Measurements from ENCODE around the gene FOXL2. TPM values are rescaled to one million over a fixed set of nuclear protein-coding genes. Genes with fewer than 3 reads are reported as not detected.
A peak's percentile ranks its signal among the peaks of the same experiment; 100 is the strongest.

The FOXL2 gene
- total RNA-seq, 1 experiment from 2014 or later = not detected

GRCh38 chr3:138913766-138914165, 33.2 kb downstream of the FOXL2 start:
- Histone ChIP-seq H3K36me3 (ENCODE audit: low read depth) (no peaks in the 10 kb centered on the region), H3K4me3 (no peak overlapping the region), H3F3A (ENCODE audit: insufficient read depth, low read depth) (peaks cover 22% of the 10 kb centered on the region), H3K4me2 (no peak overlapping the region), H2AFZ (no peak overlapping the region), H3K9me2 (ENCODE audit: insufficient read depth) (no peaks in the 10 kb centered on the region), H3K27ac (no peak overlapping the region), H3K79me2 (ENCODE audit: low read depth) (no peaks in the 10 kb centered on the region), H3K4me1 (replicated peaks; ENCODE audit: insufficient read depth) (peaks cover 48% of the 10 kb centered on the region), H4K20me1 (ENCODE audit: insufficient read depth) (no peaks in the 10 kb centered on the region), H3K27me3 (ENCODE audit: insufficient read depth, low read depth) (no peaks in the 10 kb centered on the region), H3K9me3 (ENCODE audit: insufficient read depth, low read depth) (no peaks in the 10 kb centered on the region)
- CTCF ChIA-PET = interaction anchor here (0.7 to 1.1 kb wide), 4 partner anchors 8 to 285 kb away, joined by 3 to 7 read pairs (median 4); no protein-coding TSS in a partner anchor
- no TSS peak for BruUV-seq (replicated peaks)
- no peak for DNase-seq
- no peak for TF ChIP-seq CTCF (conservative IDR thresholded peaks at IDR 0.05)
- no peak for TF ChIP-seq EZH2 (IDR thresholded peaks at IDR 0.05; ENCODE audit: low read depth)
- POLR2A ChIA-PET (ENCODE audit: unreplicated experiment) = no interaction called here
- intact Hi-C loops (cut with micrococcal nuclease; ENCODE audit: unreplicated experiment) = loop anchor here (2.0 kb wide), 1 partner anchor 139 kb away; no protein-coding TSS in a partner anchor

- BruUV-seq (replicated peaks) = no TSS peak
- Histone ChIP-seq H3K4me1 (replicated peaks; ENCODE audit: insufficient read depth) (peaks cover 45% of the 10 kb centered on the region), H3F3A (ENCODE audit: insufficient read depth, low read depth) (peaks cover 22% of the 10 kb centered on the region), H3K27me3 (ENCODE audit: insufficient read depth, low read depth) (no peaks in the 10 kb centered on the region), H3K9me2 (ENCODE audit: insufficient read depth) (no peaks in the 10 kb centered on the region), H2AFZ (no peak overlapping the region), H3K4me3 (no peak overlapping the region), H3K27ac (no peak overlapping the region), H3K36me3 (ENCODE audit: low read depth) (no peaks in the 10 kb centered on the region), H3K9me3 (ENCODE audit: insufficient read depth, low read depth) (no peaks in the 10 kb centered on the region), H3K79me2 (ENCODE audit: low read depth) (no peaks in the 10 kb centered on the region), H3K4me2 (peak overlapping the region; percentile 52; the same call in 1 of the 2 replicates), H4K20me1 (ENCODE audit: insufficient read depth) (no peaks in the 10 kb centered on the region)
- TF ChIP-seq EZH2 (IDR thresholded peaks at IDR 0.05; ENCODE audit: low read depth) = no peak
- no peak for TF ChIP-seq CTCF (conservative IDR thresholded peaks at IDR 0.05)
- intact Hi-C loops (cut with micrococcal nuclease; ENCODE audit: unreplicated experiment) = no loop called here
- CTCF ChIA-PET = interaction anchor here (0.9 to 1.2 kb wide), 2 partner anchors 184 to 318 kb away, joined by 4 to 5 read pairs; partner anchors contain the start of gene CEP70
- DNase-seq = no peak
- POLR2A ChIA-PET (ENCODE audit: unreplicated experiment) = interaction anchor here (0.6 to 0.7 kb wide), 2 partner anchors 64 to 103 kb away, joined by 3 to 20 read pairs; no protein-coding TSS in a partner anchor
Measured at GRCh38 chr3:138912237-138912636, 34.7 kb downstream of the FOXL2 start.

- no TSS peak for BruUV-seq (replicated peaks)
- no peaks in the 10 kb centered on the region for H3K79me2 ChIP-seq (ENCODE audit: low read depth)
- H3K9me2 ChIP-seq (ENCODE audit: insufficient read depth) = no peaks in the 10 kb centered on the region
- peaks cover 20% of the 10 kb centered on the region for H3F3A ChIP-seq (ENCODE audit: insufficient read depth, low read depth)
- no peaks in the 10 kb centered on the region for H3K9me3 ChIP-seq (ENCODE audit: insufficient read depth, low read depth)
- H3K27ac ChIP-seq = 0 out of 2 replicates have a peak overlapping the region, but pooled peaks have one; percentile 0
- peak in 1 of 2 experiments; percentile 77 for DNase-seq
- H3K4me2 ChIP-seq = peak overlapping the region; percentile 52
- no peaks in the 10 kb centered on the region for H3K36me3 ChIP-seq (ENCODE audit: low read depth)
- CTCF ChIA-PET = interaction anchor here (0.9 to 1.2 kb wide), 2 partner anchors 184 to 317 kb away, joined by 4 to 5 read pairs; partner anchors contain the start of gene CEP70
- H3K4me1 ChIP-seq (replicated peaks; ENCODE audit: insufficient read depth) = peaks cover 39% of the 10 kb centered on the region
- no peak overlapping the region for H2AFZ ChIP-seq
- TF ChIP-seq CTCF (conservative IDR thresholded peaks at IDR 0.05) (no peak), EZH2 (IDR thresholded peaks at IDR 0.05; ENCODE audit: low read depth) (no peak)
- intact Hi-C loops (cut with micrococcal nuclease; ENCODE audit: unreplicated experiment) = no loop called here
- no peaks in the 10 kb centered on the region for H3K27me3 ChIP-seq (ENCODE audit: insufficient read depth, low read depth)
- no peak overlapping the region for H3K4me3 ChIP-seq
- no peaks in the 10 kb centered on the region for H4K20me1 ChIP-seq (ENCODE audit: insufficient read depth)
- POLR2A ChIA-PET (ENCODE audit: unreplicated experiment) = interaction anchor here (0.7 kb wide), 1 partner anchor 102 kb away, joined by 3 read pairs; no protein-coding TSS in a partner anchor
Measured at GRCh38 chr3:138911621-138912020, 35.3 kb downstream of the FOXL2 start.

Measured in PC-9 (cell line).